Karpas-422 (cell line): ENCODE data around the gene HLTF. TPM values are rescaled to one million over a fixed set of nuclear protein-coding genes. Genes with fewer than 3 reads are reported as not detected.
A peak's percentile ranks its signal among the peaks of the same experiment; 100 is the strongest.
"Not testable (repeated sequence)": the region's sequence is repeated elsewhere in the genome, so short reads cannot be mapped to it uniquely, and the experiment has no call there.

Source experiments
- DNase-seq: peaks from one replicate; pipeline ENCODE4 v3.0.0-alpha.2; 2015
- H2AFZ ChIP-seq: fragments of 200-600 bp; sonication (generic); 2 replicates; pipeline ENCODE4 v1.6.1; 2014; ENCODE audit warnings: antibody characterized with exemption, low read length, mixed read lengths
- H3K27ac ChIP-seq: fragments of 200-600 bp; sonication (generic); 2 replicates; pipeline ENCODE4 v1.5.1; 2014; ENCODE audit warnings: mild to moderate bottlenecking, low read length, moderate library complexity
- H3K27me3 ChIP-seq: fragments of 200-600 bp; sonication (generic); 2 replicates; pipeline ENCODE4 v1.6.1; 2014; ENCODE audit warnings: low read length, mixed read lengths
- H3K36me3 ChIP-seq: fragments of 200-600 bp; sonication (generic); 2 replicates; pipeline ENCODE4 v1.6.1; 2014; ENCODE audit warnings: low read length, mixed read lengths; ENCODE audit not compliant: insufficient read depth
- H3K4me1 ChIP-seq: fragments of 200-600 bp; sonication (generic); 2 replicates; pipeline ENCODE4 v1.6.1; 2014; ENCODE audit warnings: mild to moderate bottlenecking, low read length, mixed read lengths
- H3K4me2 ChIP-seq: fragments of 200-600 bp; sonication (generic); 2 replicates; pipeline ENCODE4 v1.6.1; 2014; ENCODE audit warnings: low read length, low read depth, mild to moderate bottlenecking; ENCODE audit not compliant: poor library complexity, severe bottlenecking
- H3K4me3 ChIP-seq: fragments of 200-600 bp; sonication (generic); 2 replicates; pipeline ENCODE4 v1.5.1; 2014; ENCODE audit warnings: mild to moderate bottlenecking, antibody characterized with exemption, low read length, mixed read lengths
- H3K79me2 ChIP-seq: fragments of 200-600 bp; sonication (generic); 2 replicates; pipeline ENCODE4 v1.6.1; 2014; ENCODE audit warnings: mild to moderate bottlenecking, low read length, mixed read lengths
- H3K9ac ChIP-seq: fragments of 200-600 bp; sonication (generic); 2 replicates; pipeline ENCODE4 v1.6.0; 2014; ENCODE audit warnings: low read length
- H3K9me2 ChIP-seq: fragments of 200-600 bp; sonication (generic), shearing (Covaris generic); replicated peaks from 2 replicates; pipeline ENCODE4 v1.6.0; 2014; ENCODE audit warnings: mild to moderate bottlenecking, low read length, moderate library complexity; ENCODE audit not compliant: insufficient read depth
- H3K9me3 ChIP-seq: fragments of 300-700, 200-600 bp; sonication (generic); 2 replicates; pipeline ENCODE4 v1.6.1; 2014; ENCODE audit warnings: low read length, mixed read lengths
- H4K20me1 ChIP-seq: fragments of 200-600 bp; sonication (generic); 2 replicates; pipeline ENCODE4 v1.6.1; 2014; ENCODE audit warnings: mild to moderate bottlenecking, antibody characterized with exemption, low read length, low read depth; ENCODE audit not compliant: insufficient read depth
- total RNA-seq: library from RNA; depleted of rRNA; stranded (reverse); fragments of >200 nt; shearing (Covaris generic); gene quantifications from 2 replicates; pipeline ENCODE4 v1.2.3, GENCODE V29; 2014; ENCODE audit warnings: low replicate concordance

The HLTF gene
- total RNA-seq, 1 experiment from 2014 or later = 84.9 TPM

DNA sequence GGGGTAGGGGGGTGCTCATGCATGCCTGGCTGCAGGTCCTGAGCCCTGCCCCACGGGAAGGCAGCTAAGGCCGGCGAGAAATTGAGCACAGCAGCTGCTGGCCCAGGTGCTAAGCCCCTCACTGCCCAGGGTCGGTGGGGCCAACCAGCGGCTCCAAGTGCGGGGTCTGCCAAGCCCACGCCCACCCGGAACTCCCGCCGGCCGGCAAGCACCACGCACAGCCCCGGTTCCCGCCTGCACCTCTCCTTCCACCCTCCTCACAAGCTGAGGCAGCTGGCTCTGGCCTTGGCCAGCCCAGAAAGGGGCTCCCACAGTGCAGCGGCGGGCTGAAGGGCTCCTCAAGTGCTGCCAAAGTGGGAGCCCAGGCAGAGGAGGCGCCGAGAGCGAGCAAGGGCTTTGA, 11.7 kb upstream of the HLTF start:
- H3K9ac ChIP-seq, H4K20me1 ChIP-seq, H3K9me3 ChIP-seq, H3K36me3 ChIP-seq, H2AFZ ChIP-seq, H3K9me2 ChIP-seq, DNase-seq, H3K27ac ChIP-seq, H3K79me2 ChIP-seq, H3K4me2 ChIP-seq, H3K4me3 ChIP-seq, H3K27me3 ChIP-seq: not testable (repeated sequence)
- H3K4me1 ChIP-seq = peaks cover 20% of the 10 kb centered on the region

DNA sequence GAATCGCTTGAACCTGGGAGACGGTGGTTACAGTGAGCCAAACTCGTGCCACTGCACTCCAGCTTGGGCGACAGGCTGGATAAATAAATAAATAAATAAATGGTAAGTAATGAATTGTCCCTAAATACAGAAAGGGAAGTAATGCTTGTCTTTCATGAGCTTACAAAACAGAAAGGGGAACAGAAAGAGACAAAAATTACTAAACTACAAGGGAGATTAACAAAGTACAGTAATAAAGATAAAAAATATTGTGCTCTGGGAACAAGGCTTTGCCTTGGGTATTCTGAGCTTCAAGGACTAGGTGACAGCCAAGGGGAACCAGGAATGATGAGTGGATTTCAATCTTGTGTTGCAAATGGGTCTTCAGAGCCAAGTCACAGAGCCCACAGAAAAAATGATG, 9.2 kb upstream of the HLTF start:
- H3K9me3 ChIP-seq = no peaks in the 10 kb centered on the region
- H3K4me1 ChIP-seq = peaks cover 40% of the 10 kb centered on the region
- no peak overlapping the region for H3K9ac ChIP-seq
- H3K4me2 ChIP-seq = peak overlapping the region; percentile 44
- no peaks in the 10 kb centered on the region for H3K27me3 ChIP-seq
- DNase-seq = peak; percentile 60
- no peak overlapping the region for H3K4me3 ChIP-seq
- no peaks in the 10 kb centered on the region for H4K20me1 ChIP-seq
- no peak overlapping the region for H2AFZ ChIP-seq
- H3K9me2 ChIP-seq = no peaks in the 10 kb centered on the region
- no peaks in the 10 kb centered on the region for H3K36me3 ChIP-seq
- H3K79me2 ChIP-seq = no peaks in the 10 kb centered on the region
- H3K27ac ChIP-seq = no peak overlapping the region

DNA sequence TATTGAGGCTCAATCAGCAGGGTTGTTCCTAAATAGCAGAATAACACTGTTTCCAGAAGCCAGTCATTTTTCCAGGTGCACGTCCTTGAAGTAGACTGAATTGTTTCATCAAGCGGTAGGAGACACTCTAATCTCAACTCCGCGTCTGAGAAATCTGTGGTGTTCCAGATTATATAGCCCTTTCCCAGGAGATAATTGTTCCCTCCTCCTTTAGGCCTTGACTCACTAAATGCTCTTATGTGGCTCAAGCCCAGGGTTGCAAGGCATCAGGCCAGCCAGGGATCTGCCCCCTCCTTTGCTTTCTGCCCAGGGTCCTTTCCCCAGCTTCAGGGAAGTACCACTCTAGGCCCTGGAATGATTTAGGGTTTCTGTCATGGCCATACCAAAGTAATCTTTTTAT, 5.7 kb upstream of the HLTF start:
- Histone ChIP-seq H4K20me1 (no peaks in the 10 kb centered on the region), H3K9me3 (no peaks in the 10 kb centered on the region), H3K27ac (no peak overlapping the region), H3K79me2 (no peaks in the 10 kb centered on the region), H2AFZ (no peak overlapping the region), H3K4me1 (peaks cover 54% of the 10 kb centered on the region), H3K9me2 (no peaks in the 10 kb centered on the region), H3K4me3 (no peak overlapping the region), H3K9ac (no peak overlapping the region), H3K4me2 (peak overlapping the region; percentile 68), H3K36me3 (no peaks in the 10 kb centered on the region), H3K27me3 (no peaks in the 10 kb centered on the region)
- no peak for DNase-seq

GRCh38 chr3:149090907-149091306, 4.6 kb upstream of the HLTF start:
- H3K27ac ChIP-seq = peak overlapping the region; percentile 79
- peak; percentile 88 for DNase-seq
- peak overlapping the region; percentile 15; the same call in 1 of the 2 replicates for H3K9ac ChIP-seq
- H3K4me3 ChIP-seq = peak overlapping the region; percentile 21
- H3K4me1 ChIP-seq = peaks cover 57% of the 10 kb centered on the region
- no peaks in the 10 kb centered on the region for H3K9me2 ChIP-seq
- peak overlapping the region; percentile 33; the same call in 1 of the 2 replicates for H2AFZ ChIP-seq
- H3K36me3 ChIP-seq = no peaks in the 10 kb centered on the region
- peaks cover 4% of the 10 kb centered on the region for H3K79me2 ChIP-seq
- no peaks in the 10 kb centered on the region for H3K27me3 ChIP-seq
- H3K9me3 ChIP-seq = no peaks in the 10 kb centered on the region
- H4K20me1 ChIP-seq = no peaks in the 10 kb centered on the region
- peak overlapping the region; percentile 68 for H3K4me2 ChIP-seq

DNA sequence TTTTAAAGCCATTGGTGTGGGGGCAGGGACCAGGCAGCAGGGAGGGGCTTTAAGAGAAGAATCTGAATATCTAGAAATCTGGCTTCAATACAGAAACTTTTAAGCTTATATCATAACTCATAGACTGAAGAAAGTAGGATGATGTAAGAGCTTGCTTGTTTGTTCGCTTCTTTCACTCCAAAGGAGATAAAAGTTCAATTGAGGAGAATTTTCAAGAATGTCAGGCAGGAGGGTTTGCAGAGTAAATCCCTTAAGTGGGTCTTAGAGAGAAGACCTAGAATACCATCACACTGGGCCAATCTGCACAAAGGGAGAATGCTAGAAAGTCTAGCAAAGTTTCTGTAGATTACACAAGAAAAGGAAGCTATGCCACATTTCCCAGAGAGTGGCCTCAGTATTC, 4.1 kb upstream of the HLTF start:
- H3K9me3 ChIP-seq = no peaks in the 10 kb centered on the region
- peak overlapping the region; percentile 79 for H3K27ac ChIP-seq
- no peaks in the 10 kb centered on the region for H3K9me2 ChIP-seq
- H4K20me1 ChIP-seq = no peaks in the 10 kb centered on the region
- peak overlapping the region; percentile 68 for H3K4me2 ChIP-seq
- H3K4me1 ChIP-seq = peaks cover 52% of the 10 kb centered on the region
- H3K9ac ChIP-seq = peak overlapping the region; percentile 15; the same call in 1 of the 2 replicates
- H3K79me2 ChIP-seq = peaks cover 8% of the 10 kb centered on the region
- H3K36me3 ChIP-seq = no peaks in the 10 kb centered on the region
- DNase-seq = no peak
- peak overlapping the region; percentile 21 for H3K4me3 ChIP-seq
- peak overlapping the region; percentile 33; the same call in 1 of the 2 replicates for H2AFZ ChIP-seq
- no peaks in the 10 kb centered on the region for H3K27me3 ChIP-seq

GRCh38 chr3:149089395-149089794, 3.1 kb upstream of the HLTF start:
- no peaks in the 10 kb centered on the region for H3K9me2 ChIP-seq
- H3K27ac ChIP-seq = no peak overlapping the region
- no peaks in the 10 kb centered on the region for H3K27me3 ChIP-seq
- no peaks in the 10 kb centered on the region for H3K9me3 ChIP-seq
- H3K4me3 ChIP-seq = no peak overlapping the region
- H2AFZ ChIP-seq = 0 out of 2 replicates have a peak overlapping the region, but pooled peaks have one; percentile 27
- no peaks in the 10 kb centered on the region; the same call in 1 of the 2 replicates for H3K36me3 ChIP-seq
- peaks cover 56% of the 10 kb centered on the region for H3K4me1 ChIP-seq
- no peak overlapping the region for H3K9ac ChIP-seq
- peaks cover 19% of the 10 kb centered on the region for H3K79me2 ChIP-seq
- DNase-seq = peak; percentile 69
- peak overlapping the region; percentile 44 for H3K4me2 ChIP-seq
- no peaks in the 10 kb centered on the region for H4K20me1 ChIP-seq

DNA sequence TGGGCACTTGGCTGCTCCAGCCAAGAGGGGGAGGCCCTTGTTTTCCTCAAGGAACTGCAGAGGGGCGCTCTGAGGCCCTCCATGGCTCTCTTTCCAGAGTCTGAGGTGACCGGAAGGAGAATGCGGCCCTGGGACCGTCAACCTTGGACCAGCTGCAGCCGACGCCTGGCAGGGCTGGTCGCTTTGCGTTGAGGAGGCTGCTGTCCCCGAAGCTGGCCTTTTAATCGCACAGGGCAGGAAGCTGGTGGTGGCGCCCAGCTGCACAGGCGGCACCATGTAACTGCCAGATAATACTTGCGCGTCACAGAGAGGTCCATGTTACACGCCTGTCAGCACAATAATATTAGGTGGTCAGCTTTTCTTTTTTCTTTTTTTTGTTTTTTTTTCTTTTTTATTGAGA, 875 bp upstream of the HLTF start:
- no peak for DNase-seq
- Histone ChIP-seq H2AFZ (no peak overlapping the region), H3K36me3 (peaks cover 9% of the 10 kb centered on the region; the same call in 1 of the 2 replicates), H3K9me2 (no peaks in the 10 kb centered on the region), H4K20me1 (no peaks in the 10 kb centered on the region), H3K9me3 (no peaks in the 10 kb centered on the region), H3K27me3 (no peaks in the 10 kb centered on the region), H3K4me3 (no peak overlapping the region), H3K4me2 (no peak overlapping the region), H3K79me2 (peaks cover 41% of the 10 kb centered on the region), H3K4me1 (peaks cover 60% of the 10 kb centered on the region), H3K9ac (no peak overlapping the region), H3K27ac (no peak overlapping the region)

- Histone ChIP-seq H3K27me3 (no peaks in the 10 kb centered on the region), H3K9ac (peak overlapping the region; percentile 81), H3K4me1 (peaks cover 46% of the 10 kb centered on the region), H3K36me3 (peaks cover 16% of the 10 kb centered on the region), H3K9me2 (no peaks in the 10 kb centered on the region), H3K27ac (peak overlapping the region; percentile 64), H3K9me3 (no peaks in the 10 kb centered on the region), H4K20me1 (no peaks in the 10 kb centered on the region), H3K4me2 (peak overlapping the region; percentile 74), H2AFZ (peak overlapping the region; percentile 80; the same call in 1 of the 2 replicates), H3K79me2 (peaks cover 55% of the 10 kb centered on the region), H3K4me3 (peak overlapping the region; percentile 76)
- peak; percentile 59 for DNase-seq
Measured at GRCh38 chr3:149085828-149086231, 503 bp downstream of the HLTF start.
